ENCODE data around the gene CENPS. TPM values are rescaled to one million over a fixed set of nuclear protein-coding genes. Genes with fewer than 3 reads are reported as not detected.

Gene CENPS
- total RNA-seq, 2 donors from 2014 or later = 23.1 to 30.8 TPM

DNA sequence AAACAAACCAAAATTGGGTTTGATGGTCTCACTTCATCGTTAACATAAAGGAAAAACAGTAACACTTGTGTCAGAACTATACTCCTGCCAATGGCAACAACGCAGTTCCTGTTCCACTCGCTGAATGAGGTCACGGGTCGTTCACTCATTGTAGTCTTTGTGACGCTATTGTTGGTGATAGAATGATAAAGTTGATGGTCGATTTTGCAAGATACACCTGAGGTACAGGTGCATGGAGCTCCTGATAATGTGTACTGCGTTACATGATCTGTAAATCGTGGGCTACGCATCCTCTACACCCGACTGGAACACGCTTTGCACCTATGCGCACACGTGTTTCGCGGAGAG is 391 bp upstream of the CENPS start:
- H3K36me3 Mint-ChIP-seq (ENCODE audit: low read depth) = peaks cover 5% of the 10 kb centered on the region
- Histone ChIP-seq H3K36me3 (ENCODE audit: control insufficient read depth, insufficient read depth, low read length) (no peaks in the 10 kb centered on the region), H3K9me3 (ENCODE audit: control insufficient read depth, low read length) (no peaks in the 10 kb centered on the region), H3K4me3 (ENCODE audit: low read length) (peak overlapping the region; percentile 95), H3K4me1 (ENCODE audit: control insufficient read depth, insufficient read depth, low read length) (no peaks in the 10 kb centered on the region), H3K9ac (ENCODE audit: extremely low read depth, low read length, poor library complexity, severe bottlenecking) (peak overlapping the region; percentile 82), H3K27me3 (ENCODE audit: control insufficient read depth, insufficient read depth, low read length, poor library complexity, severe bottlenecking) (no peaks in the 10 kb centered on the region), H3K27ac (ENCODE audit: low read depth, low read length) (no peak overlapping the region)
- no peak for DNase-seq
- WGBS, 2 experiments (ENCODE audit: insufficient coverage in 1 of 2, insufficient read length in 1 of 2) = 43 to 50% methylated on average over 14 to 16 of the region's 16 CpGs
- TF ChIP-seq, protein P1, sequence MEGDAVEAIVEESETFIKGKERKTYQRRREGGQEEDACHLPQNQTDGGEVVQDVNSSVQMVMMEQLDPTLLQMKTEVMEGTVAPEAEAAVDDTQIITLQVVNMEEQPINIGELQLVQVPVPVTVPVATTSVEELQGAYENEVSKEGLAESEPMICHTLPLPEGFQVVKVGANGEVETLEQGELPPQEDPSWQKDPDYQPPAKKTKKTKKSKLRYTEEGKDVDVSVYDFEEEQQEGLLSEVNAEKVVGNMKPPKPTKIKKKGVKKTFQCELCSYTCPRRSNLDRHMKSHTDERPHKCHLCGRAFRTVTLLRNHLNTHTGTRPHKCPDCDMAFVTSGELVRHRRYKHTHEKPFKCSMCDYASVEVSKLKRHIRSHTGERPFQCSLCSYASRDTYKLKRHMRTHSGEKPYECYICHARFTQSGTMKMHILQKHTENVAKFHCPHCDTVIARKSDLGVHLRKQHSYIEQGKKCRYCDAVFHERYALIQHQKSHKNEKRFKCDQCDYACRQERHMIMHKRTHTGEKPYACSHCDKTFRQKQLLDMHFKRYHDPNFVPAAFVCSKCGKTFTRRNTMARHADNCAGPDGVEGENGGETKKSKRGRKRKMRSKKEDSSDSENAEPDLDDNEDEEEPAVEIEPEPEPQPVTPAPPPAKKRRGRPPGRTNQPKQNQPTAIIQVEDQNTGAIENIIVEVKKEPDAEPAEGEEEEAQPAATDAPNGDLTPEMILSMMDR (conservative IDR thresholded peaks at IDR 0.05) = no peak
- peaks cover 18% of the 10 kb centered on the region for H3K4me1 Mint-ChIP-seq
- H3K9me3 Mint-ChIP-seq = no peaks in the 10 kb centered on the region
- no peak overlapping the region for H3K27ac Mint-ChIP-seq
- H3K27me3 Mint-ChIP-seq (ENCODE audit: insufficient read depth) = peaks cover 2% of the 10 kb centered on the region
- H3K4me3 Mint-ChIP-seq = peak overlapping the region; percentile 83

DNA sequence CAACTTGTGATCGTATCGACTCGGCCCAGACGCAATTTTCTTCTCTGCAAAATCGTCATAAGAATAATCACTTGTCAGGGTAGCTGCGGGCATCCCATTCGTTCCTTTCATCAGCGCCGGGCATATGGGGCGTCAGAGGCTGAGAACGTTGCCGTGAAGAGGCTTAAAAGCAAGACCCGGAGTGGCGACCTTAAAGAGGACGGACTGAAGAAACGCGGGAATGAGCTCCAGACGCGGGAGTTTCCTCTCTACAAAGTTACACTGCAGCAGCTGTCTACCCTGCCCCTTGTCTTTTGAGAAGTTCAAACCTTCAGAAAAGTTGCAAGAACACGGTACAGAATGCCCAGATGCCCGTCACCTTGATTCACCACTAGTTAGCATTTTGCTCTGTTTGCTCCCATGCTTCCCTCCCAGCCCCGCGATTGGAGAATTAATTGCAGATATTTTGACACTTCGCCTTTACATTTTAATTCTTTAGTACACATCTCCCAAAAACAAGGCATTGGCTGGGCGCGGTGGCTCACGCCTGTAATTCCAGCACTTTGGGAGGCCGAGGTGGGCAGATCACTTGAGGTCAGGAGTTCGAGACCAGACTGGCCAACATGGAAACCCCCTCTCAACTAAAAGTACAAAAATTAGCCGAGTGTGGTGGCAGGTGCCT is 967 bp downstream of the CENPS start:
- Histone ChIP-seq H3K27ac (ENCODE audit: low read depth, low read length) (peak overlapping the region; percentile 95), H3K36me3 (ENCODE audit: control insufficient read depth, insufficient read depth, low read length) (no peaks in the 10 kb centered on the region), H3K4me3 (ENCODE audit: low read length) (peak overlapping the region; percentile 95), H3K27me3 (ENCODE audit: control insufficient read depth, insufficient read depth, low read length, poor library complexity, severe bottlenecking) (no peaks in the 10 kb centered on the region), H3K9ac (ENCODE audit: extremely low read depth, low read length, poor library complexity, severe bottlenecking) (peak overlapping the region; percentile 82), H3K4me1 (ENCODE audit: control insufficient read depth, insufficient read depth, low read length) (no peaks in the 10 kb centered on the region), H3K9me3 (ENCODE audit: control insufficient read depth, low read length) (no peaks in the 10 kb centered on the region)
- peaks cover 12% of the 10 kb centered on the region for H3K4me1 Mint-ChIP-seq
- H3K9me3 Mint-ChIP-seq = no peaks in the 10 kb centered on the region
- DNase-seq = no peak
- H3K36me3 Mint-ChIP-seq (ENCODE audit: low read depth) = peaks cover 2% of the 10 kb centered on the region
- peak overlapping the region; percentile 83 for H3K4me3 Mint-ChIP-seq
- peaks cover 2% of the 10 kb centered on the region for H3K27me3 Mint-ChIP-seq (ENCODE audit: insufficient read depth)
- H3K27ac Mint-ChIP-seq = peak overlapping the region; percentile 94
- 18 to 34% methylated on average over 24 to 30 of the region's 30 CpGs for WGBS, 2 experiments (ENCODE audit: insufficient coverage in 1 of 2, insufficient read length in 1 of 2)
- TF ChIP-seq, protein P1 (conservative IDR thresholded peaks at IDR 0.05) = no peak

DNA sequence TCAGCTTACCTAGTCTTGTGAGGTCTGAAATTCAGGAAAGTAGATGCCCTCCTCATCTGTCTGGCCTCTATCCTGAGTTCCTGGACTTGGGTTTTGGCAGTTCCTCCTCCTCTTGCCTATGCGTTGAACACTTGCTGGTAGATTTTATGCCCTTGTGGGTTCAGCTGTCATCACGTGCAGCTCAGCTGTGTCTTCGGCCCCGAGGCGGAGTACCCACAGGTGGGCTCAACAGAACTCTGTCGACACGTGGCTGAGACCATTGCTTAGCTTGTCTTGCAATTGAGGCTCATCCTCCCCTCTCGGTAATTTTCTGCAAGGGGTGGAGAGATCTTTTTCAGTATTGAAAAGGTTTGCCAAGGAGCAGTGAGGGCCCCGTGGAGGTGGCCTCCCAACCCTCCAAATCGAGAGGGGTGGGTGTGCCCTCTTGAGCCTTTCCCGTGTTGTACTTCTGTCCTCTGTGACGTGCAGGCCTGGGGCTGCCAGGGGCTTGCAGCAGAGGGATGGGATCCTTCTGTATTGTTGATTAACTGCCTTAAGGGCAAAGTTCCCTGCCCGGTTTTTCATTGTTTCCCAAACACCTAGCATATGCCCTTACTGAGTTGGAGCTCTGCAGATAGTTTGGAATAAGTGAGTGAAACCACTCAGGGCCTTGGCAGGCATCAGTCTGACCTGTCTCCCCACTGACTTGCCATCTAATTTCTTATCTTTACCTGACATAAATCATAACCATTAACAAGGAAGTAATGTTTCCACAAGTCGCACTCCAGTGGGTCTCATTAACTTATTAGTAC is 2.9 kb downstream of the CENPS start:
- Histone ChIP-seq H3K4me1 (ENCODE audit: control insufficient read depth, insufficient read depth, low read length) (no peaks in the 10 kb centered on the region), H3K9me3 (ENCODE audit: control insufficient read depth, low read length) (no peaks in the 10 kb centered on the region), H3K27me3 (ENCODE audit: control insufficient read depth, insufficient read depth, low read length, poor library complexity, severe bottlenecking) (no peaks in the 10 kb centered on the region), H3K4me3 (ENCODE audit: low read length) (no peak overlapping the region), H3K27ac (ENCODE audit: low read depth, low read length) (no peak overlapping the region), H3K36me3 (ENCODE audit: control insufficient read depth, insufficient read depth, low read length) (no peaks in the 10 kb centered on the region), H3K9ac (ENCODE audit: extremely low read depth, low read length, poor library complexity, severe bottlenecking) (no peak overlapping the region)
- Mint-ChIP-seq H3K9me3 (no peaks in the 10 kb centered on the region), H3K4me3 (no peak overlapping the region), H3K4me1 (peaks cover 10% of the 10 kb centered on the region), H3K36me3 (ENCODE audit: low read depth) (peaks cover 2% of the 10 kb centered on the region), H3K27me3 (ENCODE audit: insufficient read depth) (peaks cover 2% of the 10 kb centered on the region), H3K27ac (no peak overlapping the region)
- WGBS, 2 experiments (ENCODE audit: insufficient coverage in 1 of 2, insufficient read length in 1 of 2) = 89 to 93% methylated on average over 9 to 14 of the region's 14 CpGs
- DNase-seq = no peak
- TF ChIP-seq, protein P1 (conservative IDR thresholded peaks at IDR 0.05) = no peak
